Kidney capillary endothelial cell (primary cell): Measurements from ENCODE around the gene OR4N2.
"Not testable (repeated sequence)": the region's sequence is repeated elsewhere in the genome, so short reads cannot be mapped to it uniquely, and the experiment has no call there.

Experiments used
- DNase-seq: peaks from one replicate; pipeline ENCODE4 v3.0.0-alpha.2; 2018; ENCODE audit warnings: low spot score

OR4N2 gene

GRCh38 chr14:19803470-19803869 is at the start of gene OR4N2:
TSS of gene OR4N2 (plus strand) at chr14:19803770. CDS start at chr14:19827449, 23,679 bp downstream.
- not testable (repeated sequence) for DNase-seq

- DNase-seq: no peak
These were observed 49.4 kb upstream of the OR4N2 start for GRCh38 chr14:19754172-19754571.

GRCh38 chr14:19771491-19771890 is 32.1 kb upstream of the OR4N2 start:
- DNase-seq: not testable (repeated sequence)

GRCh38 chr14:19771895-19772430 is 31.6 kb upstream of the OR4N2 start:
- DNase-seq: no peak

- DNase-seq: not testable (repeated sequence)
These were observed 31.1 kb upstream of the OR4N2 start for GRCh38 chr14:19772454-19772853.

GRCh38 chr14:19773204-19773603 is 30.4 kb upstream of the OR4N2 start, which contains the start of gene OR4M1:
TSS of gene OR4M1 (plus strand) at chr14:19773504. CDS start at chr14:19780323, 6,819 bp downstream.
- not testable (repeated sequence) for DNase-seq

- DNase-seq: no peak
These were observed 28.0 kb upstream of the OR4N2 start for GRCh38 chr14:19775587-19775986.

- DNase-seq: not testable (repeated sequence)
These were observed 17.7 kb upstream of the OR4N2 start for GRCh38 chr14:19785848-19786247.

- not testable (repeated sequence) for DNase-seq
These were observed 16.3 kb upstream of the OR4N2 start for GRCh38 chr14:19787318-19787717.

GRCh38 chr14:19788150-19788549 is 15.4 kb upstream of the OR4N2 start:
- not testable (repeated sequence) for DNase-seq

- not testable (repeated sequence) for DNase-seq
These were observed 7.0 kb upstream of the OR4N2 start for GRCh38 chr14:19796520-19797108.

GRCh38 chr14:19799880-19800279 is 3.7 kb upstream of the OR4N2 start:
- no peak for DNase-seq

GRCh38 chr14:19800282-19801117 is 3.1 kb upstream of the OR4N2 start:
- DNase-seq: no peak

GRCh38 chr14:19801118-19801464 is 2.5 kb upstream of the OR4N2 start:
- no peak for DNase-seq

GRCh38 chr14:19813171-19813920 is 9.8 kb downstream of the OR4N2 start:
- not testable (repeated sequence) for DNase-seq

GRCh38 chr14:19819879-19820278 is 16.3 kb downstream of the OR4N2 start:
- DNase-seq: not testable (repeated sequence)

- not testable (repeated sequence) for DNase-seq
These were observed 17.4 kb downstream of the OR4N2 start for GRCh38 chr14:19821016-19821415.

- no peak for DNase-seq
These were observed 19.6 kb downstream of the OR4N2 start for GRCh38 chr14:19823178-19823577.

GRCh38 chr14:19823765-19824164 is 20.2 kb downstream of the OR4N2 start:
- no peak for DNase-seq

- not testable (repeated sequence) for DNase-seq
These were observed 24.2 kb downstream of the OR4N2 start for GRCh38 chr14:19827626-19828244.

- DNase-seq: no peak
These were observed 24.7 kb downstream of the OR4N2 start for GRCh38 chr14:19828314-19828713.
